ENCODE data around the gene DNAJB9.

DNAJB9 gene

GRCh38 chr7:108568801-108569380 is 783 bp upstream of the DNAJB9 start:
- DNase-seq (ENCODE audit: low read depth in 2 of 2), result no peak

- DNase-seq (ENCODE audit: low read depth in 2 of 2), result peak; percentile 18 to 37
Observed at GRCh38 chr7:108570146-108570755, 577 bp downstream of the DNAJB9 start.

- no peak for DNase-seq (ENCODE audit: low read depth in 2 of 2)
Observed at GRCh38 chr7:108572480-108572879, 2.8 kb downstream of the DNAJB9 start.

GRCh38 chr7:108575156-108575555 is 5.5 kb downstream of the DNAJB9 start:
- no peak for DNase-seq (ENCODE audit: low read depth in 2 of 2)

- no peak for DNase-seq (ENCODE audit: low read depth in 2 of 2)
Observed at GRCh38 chr7:108576116-108576515, 6.4 kb downstream of the DNAJB9 start.

GRCh38 chr7:108578937-108579336 is 9.3 kb downstream of the DNAJB9 start:
- DNase-seq (ENCODE audit: low read depth in 2 of 2), result no peak

GRCh38 chr7:108580298-108580697 is 10.6 kb downstream of the DNAJB9 start:
- DNase-seq (ENCODE audit: low read depth in 2 of 2), result no peak

GRCh38 chr7:108581655-108582491 is 12.2 kb downstream of the DNAJB9 start:
- DNase-seq (ENCODE audit: low read depth in 2 of 2), result no peak

- DNase-seq (ENCODE audit: low read depth in 2 of 2), result no peak
Observed at GRCh38 chr7:108584211-108584610, 14.5 kb downstream of the DNAJB9 start.

GRCh38 chr7:108585843-108586242 is 16.2 kb downstream of the DNAJB9 start:
- DNase-seq (ENCODE audit: low read depth in 2 of 2), result no peak

- DNase-seq (ENCODE audit: low read depth in 2 of 2), result no peak
Observed at GRCh38 chr7:108586274-108586710, 16.6 kb downstream of the DNAJB9 start.

- no peak for DNase-seq (ENCODE audit: low read depth in 2 of 2)
Observed at GRCh38 chr7:108589199-108589598, 19.5 kb downstream of the DNAJB9 start.

GRCh38 chr7:108589874-108590273 is 20.2 kb downstream of the DNAJB9 start:
- DNase-seq (ENCODE audit: low read depth in 2 of 2), result no peak

- DNase-seq (ENCODE audit: low read depth in 2 of 2), result no peak
Observed at GRCh38 chr7:108590606-108591005, 20.9 kb downstream of the DNAJB9 start.

GRCh38 chr7:108592646-108593201 is 23.1 kb downstream of the DNAJB9 start:
- DNase-seq (ENCODE audit: low read depth in 2 of 2), result no peak

- no peak for DNase-seq (ENCODE audit: low read depth in 2 of 2)
Observed at GRCh38 chr7:108596560-108596959, 26.9 kb downstream of the DNAJB9 start.

GRCh38 chr7:108598153-108598552 is 28.5 kb downstream of the DNAJB9 start:
- DNase-seq (ENCODE audit: low read depth in 2 of 2), result no peak

- no peak for DNase-seq (ENCODE audit: low read depth in 2 of 2)
Observed at GRCh38 chr7:108598914-108599580, 29.4 kb downstream of the DNAJB9 start.

- DNase-seq (ENCODE audit: low read depth in 2 of 2), result no peak
Observed at GRCh38 chr7:108600399-108600798, 30.7 kb downstream of the DNAJB9 start.

- no peak for DNase-seq (ENCODE audit: low read depth in 2 of 2)
Observed at GRCh38 chr7:108603656-108604306, 34.1 kb downstream of the DNAJB9 start.

GRCh38 chr7:108604307-108605077 is 34.8 kb downstream of the DNAJB9 start:
- DNase-seq (ENCODE audit: low read depth in 2 of 2), result no peak
